ENCODE measurements around the gene KCNK7.

The KCNK7 gene

DNA sequence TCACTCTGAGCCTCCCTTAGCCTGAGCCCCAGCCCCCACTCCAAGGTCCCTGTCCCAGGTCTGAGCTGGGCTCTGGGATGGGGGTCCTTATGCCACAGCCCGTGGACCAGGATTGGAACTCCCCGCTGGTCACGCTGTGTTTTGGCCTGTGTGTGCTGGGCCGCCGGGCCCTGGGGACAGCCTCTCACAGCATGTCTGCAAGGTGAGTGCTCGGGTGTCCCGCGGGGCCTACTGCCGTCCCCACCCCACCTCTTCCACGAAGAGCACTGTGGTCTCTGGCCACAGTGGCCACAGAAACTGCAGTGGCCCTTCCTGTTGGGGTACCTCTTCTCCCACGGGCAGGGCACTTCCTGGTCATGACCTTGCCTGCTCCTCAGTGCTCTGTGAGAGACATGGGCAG, 38.8 kb upstream of the KCNK7 start:
- no peak for TF ChIP-seq CTCF (IDR thresholded peaks at IDR 0.05)
- H3K27ac ChIP-seq, result no peak overlapping the region
- no peaks in the 10 kb centered on the region for H3K9me3 ChIP-seq (ENCODE audit: control insufficient read depth, low read length)
- no peaks in the 10 kb centered on the region for H3K79me2 ChIP-seq
- no peaks in the 10 kb centered on the region for H3K36me3 ChIP-seq (ENCODE audit: control insufficient read depth, insufficient read depth, low read length)
- H2AFZ ChIP-seq, result no peak overlapping the region
- H3K4me1 ChIP-seq, result no peaks in the 10 kb centered on the region
- H3K4me2 ChIP-seq (ENCODE audit: low read length), result no peak overlapping the region
- H3K4me3 ChIP-seq (ENCODE audit: low read depth, low read length), result no peak overlapping the region
- H3K27me3 ChIP-seq (ENCODE audit: control insufficient read depth, insufficient read depth, low read length), result no peaks in the 10 kb centered on the region
- H3K9ac ChIP-seq, result no peak overlapping the region

DNA sequence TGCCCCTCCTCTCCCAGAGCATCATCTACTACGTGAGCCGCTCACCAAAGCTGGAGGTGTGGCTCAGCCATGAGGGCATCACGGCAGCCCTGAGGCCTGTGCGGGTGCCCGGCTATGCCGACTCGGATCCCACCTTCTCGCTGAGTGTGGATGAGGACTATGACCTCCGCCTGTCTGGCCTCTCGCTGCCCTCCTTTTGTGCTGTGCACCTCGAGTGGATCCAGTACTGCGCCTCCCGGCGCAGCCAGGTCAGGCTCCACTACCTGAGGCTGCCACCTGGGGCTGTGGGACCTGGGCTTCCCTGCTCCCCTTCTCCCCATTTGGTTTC, 38.5 kb upstream of the KCNK7 start:
- H3K4me2 ChIP-seq (ENCODE audit: low read length), result no peak overlapping the region
- H3K36me3 ChIP-seq (ENCODE audit: control insufficient read depth, insufficient read depth, low read length), result no peaks in the 10 kb centered on the region
- no peaks in the 10 kb centered on the region for H3K27me3 ChIP-seq (ENCODE audit: control insufficient read depth, insufficient read depth, low read length)
- no peak overlapping the region for H3K27ac ChIP-seq
- no peaks in the 10 kb centered on the region for H3K4me1 ChIP-seq
- no peak overlapping the region for H3K9ac ChIP-seq
- H3K4me3 ChIP-seq (ENCODE audit: low read depth, low read length), result no peak overlapping the region
- no peak overlapping the region for H2AFZ ChIP-seq
- no peak for TF ChIP-seq CTCF (IDR thresholded peaks at IDR 0.05)
- H3K9me3 ChIP-seq (ENCODE audit: control insufficient read depth, low read length), result no peaks in the 10 kb centered on the region
- H3K79me2 ChIP-seq, result no peaks in the 10 kb centered on the region

DNA sequence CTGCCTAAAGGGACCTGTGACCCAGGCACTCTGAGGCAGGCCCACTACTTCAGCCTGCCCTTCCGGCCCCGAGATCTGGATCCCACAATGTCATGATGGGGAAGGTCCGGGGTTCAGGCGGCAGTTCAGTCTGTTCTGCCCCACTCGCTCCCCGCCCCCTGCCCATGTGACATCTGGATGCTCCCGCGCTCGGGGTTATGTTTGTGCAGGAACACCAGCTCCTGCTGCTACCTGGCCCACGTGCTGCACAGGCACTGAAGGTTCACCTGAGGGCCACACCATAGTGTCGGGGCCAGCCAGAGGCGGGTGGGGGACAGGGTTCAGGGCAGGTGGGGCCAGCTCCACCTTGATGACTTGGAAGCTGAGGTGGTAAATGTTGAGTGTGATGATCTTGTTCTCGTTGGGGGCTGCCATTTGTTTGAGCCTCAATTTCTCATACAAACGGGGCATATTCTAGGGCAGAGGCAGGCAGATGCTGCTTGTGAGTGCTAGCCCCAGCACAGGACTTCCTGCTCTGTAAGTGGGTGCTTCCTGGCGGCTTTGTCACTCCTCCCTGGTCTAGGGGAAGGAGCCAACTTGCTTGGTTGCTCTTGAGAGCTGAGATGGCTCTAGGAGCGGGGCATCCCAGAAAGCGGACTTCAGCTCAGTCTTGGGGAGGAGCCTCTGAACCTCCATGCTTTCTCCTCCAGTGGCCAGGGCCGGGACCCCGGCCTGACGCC, 37.9 kb upstream of the KCNK7 start:
- no peak overlapping the region for H3K4me3 ChIP-seq (ENCODE audit: low read depth, low read length)
- no peak for TF ChIP-seq CTCF (IDR thresholded peaks at IDR 0.05)
- H3K27me3 ChIP-seq (ENCODE audit: control insufficient read depth, insufficient read depth, low read length), result no peaks in the 10 kb centered on the region
- H2AFZ ChIP-seq, result no peak overlapping the region
- H3K36me3 ChIP-seq (ENCODE audit: control insufficient read depth, insufficient read depth, low read length), result no peaks in the 10 kb centered on the region
- no peaks in the 10 kb centered on the region for H3K79me2 ChIP-seq
- H3K9ac ChIP-seq, result no peak overlapping the region
- no peaks in the 10 kb centered on the region for H3K9me3 ChIP-seq (ENCODE audit: control insufficient read depth, low read length)
- H3K4me1 ChIP-seq, result no peaks in the 10 kb centered on the region
- H3K27ac ChIP-seq, result no peak overlapping the region
- no peak overlapping the region for H3K4me2 ChIP-seq (ENCODE audit: low read length)

DNA sequence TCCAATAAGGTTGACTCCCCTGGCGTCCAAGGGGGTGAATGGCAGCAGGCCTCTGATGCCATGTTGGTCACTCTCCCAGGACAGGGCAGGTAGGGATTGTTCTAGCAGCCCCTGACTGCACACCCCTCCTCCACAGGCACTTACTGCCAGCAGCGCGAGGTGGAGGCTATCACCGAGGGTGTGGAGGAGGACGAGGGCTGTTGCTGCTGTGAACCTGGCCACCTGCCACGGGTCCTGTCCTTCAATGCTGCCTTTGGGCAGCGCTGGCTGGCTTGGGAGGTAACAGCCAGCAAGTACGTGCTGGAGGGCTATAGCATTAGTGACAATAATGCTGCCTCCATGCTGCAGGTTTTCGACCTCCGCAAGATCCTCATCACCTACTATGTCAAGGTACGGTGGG, 34.6 kb upstream of the KCNK7 start:
- Histone ChIP-seq H3K79me2 (no peaks in the 10 kb centered on the region), H3K36me3 (ENCODE audit: control insufficient read depth, insufficient read depth, low read length) (no peaks in the 10 kb centered on the region), H3K4me2 (ENCODE audit: low read length) (no peak overlapping the region), H3K4me3 (ENCODE audit: low read depth, low read length) (no peak overlapping the region), H2AFZ (no peak overlapping the region), H3K9ac (no peak overlapping the region), H3K27me3 (ENCODE audit: control insufficient read depth, insufficient read depth, low read length) (no peaks in the 10 kb centered on the region), H3K4me1 (no peaks in the 10 kb centered on the region), H3K9me3 (ENCODE audit: control insufficient read depth, low read length) (no peaks in the 10 kb centered on the region), H3K27ac (no peak overlapping the region)
- no peak for TF ChIP-seq CTCF (IDR thresholded peaks at IDR 0.05)

DNA sequence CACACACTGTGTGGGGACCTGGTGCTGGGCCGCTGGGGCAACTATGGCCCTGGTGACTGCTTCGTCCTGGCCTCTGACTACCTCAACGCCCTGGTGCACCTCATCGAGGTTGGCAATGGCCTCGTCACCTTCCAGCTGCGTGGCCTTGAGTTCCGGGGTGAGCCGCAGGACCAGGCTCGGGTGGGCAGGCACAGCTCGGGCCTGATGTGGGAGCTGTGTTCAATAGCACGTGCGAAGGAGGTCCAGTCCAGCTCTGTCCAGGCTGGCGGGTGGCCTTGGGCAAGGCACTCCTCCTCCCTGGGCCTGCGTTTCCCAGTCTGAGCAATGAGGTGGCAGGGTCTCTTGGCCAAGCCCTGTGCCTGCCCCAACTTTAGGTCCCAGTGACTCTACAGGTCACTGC, 34.0 kb upstream of the KCNK7 start:
- Histone ChIP-seq H3K4me2 (ENCODE audit: low read length) (no peak overlapping the region), H3K9me3 (ENCODE audit: control insufficient read depth, low read length) (no peaks in the 10 kb centered on the region), H3K36me3 (ENCODE audit: control insufficient read depth, insufficient read depth, low read length) (no peaks in the 10 kb centered on the region), H2AFZ (no peak overlapping the region), H3K27me3 (ENCODE audit: control insufficient read depth, insufficient read depth, low read length) (no peaks in the 10 kb centered on the region), H3K79me2 (no peaks in the 10 kb centered on the region), H3K9ac (no peak overlapping the region), H3K4me3 (ENCODE audit: low read depth, low read length) (no peak overlapping the region), H3K4me1 (no peaks in the 10 kb centered on the region), H3K27ac (no peak overlapping the region)
- TF ChIP-seq CTCF (IDR thresholded peaks at IDR 0.05), result no peak
